NCI-H510A treated with DMSO at 0.1 percent for 48 hours (cell line): ENCODE measurements around the gene KLF16.
"Not testable (repeated sequence)": the region's sequence is repeated elsewhere in the genome, so short reads cannot be mapped to it uniquely, and the experiment has no call there.

Source experiments
- DNase-seq: peaks from one replicate; lab custom pipeline; 2025; lab: John Stamatoyannopoulos, UW

The KLF16 gene

DNA sequence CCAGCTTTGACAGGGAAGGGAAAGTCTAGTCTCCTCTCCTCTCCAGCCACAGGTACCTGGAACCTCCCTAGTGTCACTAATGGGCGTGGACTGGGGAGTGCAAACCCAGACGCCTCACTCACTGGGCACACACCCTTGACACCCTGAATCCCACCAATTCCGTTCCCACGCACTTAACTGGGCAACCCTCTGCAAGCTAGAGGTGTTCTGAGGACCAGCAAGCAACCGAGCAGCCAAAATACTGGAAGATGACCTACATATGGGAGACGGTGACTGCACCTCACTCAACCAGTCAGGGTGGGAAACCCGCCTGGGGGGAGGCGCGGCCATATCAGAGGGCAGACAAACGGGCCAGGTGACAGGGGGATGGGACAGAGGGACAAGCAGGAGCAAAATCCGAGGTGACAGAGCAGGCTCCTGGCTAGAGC is 20.9 kb upstream of the KLF16 start:
- DNase-seq = no peak

DNA sequence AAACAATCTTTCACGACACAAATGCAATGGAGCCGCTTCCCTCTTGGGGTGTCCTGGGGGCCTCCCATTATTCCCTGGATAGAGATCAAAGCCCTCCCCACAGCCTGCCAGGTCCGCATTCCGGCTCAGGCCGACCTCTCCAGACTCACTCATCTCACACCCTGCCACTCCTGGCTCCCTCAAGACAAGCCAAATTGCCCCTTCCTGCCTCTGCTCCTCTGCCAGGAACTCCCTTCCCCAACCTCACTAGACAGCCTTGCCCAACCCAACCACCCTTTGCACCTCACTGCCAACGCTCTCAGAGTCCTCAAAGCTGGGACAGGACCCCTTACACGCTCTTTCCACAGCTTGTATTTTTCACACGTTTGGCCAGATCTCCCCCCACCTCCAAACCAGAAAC is 20.4 kb upstream of the KLF16 start:
- no peak for DNase-seq

DNA sequence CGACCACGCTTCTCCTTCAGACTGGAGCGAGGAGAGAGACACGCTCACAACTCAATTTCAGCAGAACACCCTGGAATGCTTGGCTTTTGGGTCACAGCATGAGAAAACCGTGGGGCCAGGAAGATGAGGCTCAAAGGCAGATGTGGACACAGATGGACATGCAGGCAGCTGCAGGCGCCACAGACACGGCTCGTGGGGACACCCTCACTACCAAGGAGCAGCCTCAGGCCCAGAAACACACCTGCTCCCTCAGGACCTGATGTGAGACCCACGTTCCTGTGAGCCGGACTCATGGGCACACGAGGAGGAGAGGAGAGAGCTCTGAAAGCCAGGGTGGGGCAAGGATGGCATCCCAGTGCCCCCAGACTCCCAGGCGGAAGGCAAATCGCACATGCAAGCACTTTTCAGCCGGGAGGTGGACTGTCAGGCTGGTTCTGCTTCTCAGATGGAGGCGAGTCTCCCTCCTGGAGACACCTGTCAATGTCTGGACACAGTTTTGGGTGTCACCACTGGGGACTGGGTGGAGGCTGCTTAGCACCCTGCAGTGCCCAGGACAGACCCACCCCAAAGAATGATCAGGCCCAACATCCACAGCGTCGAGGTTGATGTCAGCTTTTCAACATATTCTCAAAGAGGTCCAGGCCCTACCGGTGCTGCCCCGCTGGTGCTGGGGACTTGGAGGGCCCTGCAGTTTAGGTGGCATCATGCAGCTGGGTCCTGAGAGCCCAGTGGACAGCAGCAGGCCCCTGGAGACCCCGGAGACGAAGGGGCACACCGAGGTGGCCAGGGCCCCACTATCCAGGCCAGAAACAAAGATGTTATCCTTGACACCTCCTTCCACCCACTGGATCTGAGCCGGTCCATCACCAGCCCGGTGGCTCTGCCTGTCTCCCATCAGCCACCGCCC is 19.7 kb upstream of the KLF16 start:
- DNase-seq = no peak

DNA sequence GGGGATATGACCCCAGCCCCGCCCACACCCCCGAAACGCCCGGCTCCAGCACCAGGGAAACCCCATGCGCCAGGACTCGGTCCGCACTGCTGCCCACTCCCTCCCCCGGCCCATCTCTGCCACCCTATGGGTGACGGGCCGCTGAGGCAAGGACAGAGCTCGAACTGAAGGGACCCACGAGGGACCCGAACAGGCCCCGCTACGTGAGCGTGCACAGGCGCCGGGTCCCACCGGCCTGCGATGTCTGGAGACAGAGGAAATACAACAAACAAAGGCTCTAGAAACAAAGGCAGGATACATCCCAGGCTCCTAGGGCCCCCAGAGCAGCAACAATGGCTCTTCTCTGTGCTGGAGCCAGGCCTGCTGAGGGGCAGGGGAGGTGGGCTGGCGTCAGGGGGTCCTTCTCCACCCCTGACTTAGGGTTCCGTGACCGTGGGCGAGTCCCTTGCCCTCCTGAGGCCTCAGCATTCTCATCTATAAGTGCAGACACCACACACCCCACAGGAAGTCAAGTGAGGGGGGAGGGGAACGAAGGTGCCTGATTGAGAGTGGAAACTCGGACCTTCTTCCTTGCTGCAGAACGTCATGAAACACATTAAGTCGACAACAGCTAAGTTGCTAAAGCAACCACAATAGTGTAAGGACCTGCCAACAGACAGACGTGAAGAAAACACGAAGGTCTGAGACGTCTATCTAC is 18.9 kb upstream of the KLF16 start:
- DNase-seq = no peak

DNA sequence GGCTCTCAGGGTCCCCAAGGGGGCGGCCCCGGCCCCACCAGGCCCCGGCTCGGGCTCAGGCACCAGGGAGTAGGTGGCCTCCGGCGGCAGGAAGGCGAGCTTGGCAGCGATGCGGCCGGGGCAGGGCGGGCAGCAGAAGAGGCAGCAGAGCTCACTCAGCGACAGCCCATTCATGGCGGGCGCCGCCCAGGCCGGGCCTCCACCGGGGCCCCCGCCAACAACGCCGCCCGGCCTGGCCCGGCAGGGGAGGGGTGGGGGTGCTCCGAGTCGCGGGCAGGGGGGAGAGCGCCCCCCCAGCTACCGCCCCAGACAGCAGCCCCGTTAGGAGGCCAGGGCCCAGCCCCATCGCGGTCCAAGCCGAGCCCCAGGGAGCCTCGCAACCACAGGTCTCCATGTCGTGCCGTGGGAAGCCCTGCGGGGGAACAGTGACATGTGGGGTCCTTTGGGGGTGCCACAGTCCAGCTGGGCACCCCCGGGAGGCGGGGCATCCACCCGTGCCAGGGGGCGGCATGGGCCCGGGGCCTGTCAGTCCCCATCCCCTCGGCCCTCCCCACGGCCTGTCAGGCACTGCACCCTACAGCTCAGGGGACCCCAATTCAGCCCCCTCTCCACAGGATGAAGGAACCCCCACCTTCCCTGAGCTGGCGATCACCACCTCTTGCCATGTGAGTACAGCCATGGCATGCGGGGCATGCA is 18.2 kb upstream of the KLF16 start:
- DNase-seq = not testable (repeated sequence)

DNA sequence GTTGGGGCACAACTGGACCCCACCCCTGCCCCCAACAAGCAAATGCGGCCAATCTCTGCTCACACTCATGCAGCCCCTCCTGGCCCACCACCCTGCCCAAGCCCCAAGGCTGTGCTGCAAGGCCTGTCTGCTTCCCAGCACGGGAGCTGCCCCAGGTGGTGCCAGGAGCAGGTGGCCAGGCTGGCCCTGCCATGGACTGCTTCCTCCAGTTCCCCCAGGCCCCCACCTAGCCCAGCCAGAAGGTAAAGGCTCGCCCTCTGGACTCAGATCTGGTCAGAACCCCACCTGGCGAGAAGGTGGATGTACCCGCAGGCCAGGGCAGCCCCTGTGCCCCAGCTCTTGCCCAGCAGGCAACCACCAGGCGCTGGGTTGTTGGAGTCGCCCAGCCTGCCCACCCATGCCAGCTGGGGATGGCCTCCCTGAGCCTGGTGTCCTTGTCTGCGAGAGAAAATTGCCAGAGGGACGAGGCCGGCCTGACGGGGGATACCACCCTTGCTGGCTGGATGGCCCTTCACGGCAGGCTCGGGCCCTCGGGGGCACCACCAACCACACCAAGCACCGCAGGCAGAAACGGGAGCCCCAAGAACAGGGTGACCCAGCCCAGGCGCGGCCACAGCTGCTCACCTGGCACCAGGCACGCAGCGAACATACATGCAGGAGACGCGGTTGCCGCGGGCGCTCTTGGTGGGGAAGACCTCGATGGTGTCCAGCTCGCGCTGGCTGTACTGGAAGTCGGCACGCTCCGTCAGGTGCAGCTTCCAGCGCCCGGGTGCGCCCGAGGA is 17.4 kb upstream of the KLF16 start:
- DNase-seq = no peak

DNA sequence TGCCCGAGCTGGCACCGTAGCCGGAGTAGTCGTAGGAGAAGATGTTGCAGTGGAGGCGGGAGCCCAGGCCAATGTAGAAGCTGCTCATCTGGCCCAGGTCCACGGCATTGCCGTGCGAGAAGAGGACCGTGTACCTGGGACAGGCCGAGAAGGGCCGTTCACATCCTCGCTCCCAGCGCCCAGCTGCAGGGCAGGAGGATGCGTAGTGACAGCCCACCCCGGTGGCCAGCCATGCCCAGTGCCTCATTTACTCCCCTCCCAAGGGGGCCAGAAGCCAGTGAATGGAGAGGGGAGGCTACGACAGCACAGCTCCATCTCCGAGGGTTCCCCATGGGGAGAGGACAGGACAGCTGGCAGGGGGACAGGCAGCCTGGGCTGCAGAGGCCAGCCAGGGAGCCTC is 16.6 kb upstream of the KLF16 start:
- not testable (repeated sequence) for DNase-seq

DNA sequence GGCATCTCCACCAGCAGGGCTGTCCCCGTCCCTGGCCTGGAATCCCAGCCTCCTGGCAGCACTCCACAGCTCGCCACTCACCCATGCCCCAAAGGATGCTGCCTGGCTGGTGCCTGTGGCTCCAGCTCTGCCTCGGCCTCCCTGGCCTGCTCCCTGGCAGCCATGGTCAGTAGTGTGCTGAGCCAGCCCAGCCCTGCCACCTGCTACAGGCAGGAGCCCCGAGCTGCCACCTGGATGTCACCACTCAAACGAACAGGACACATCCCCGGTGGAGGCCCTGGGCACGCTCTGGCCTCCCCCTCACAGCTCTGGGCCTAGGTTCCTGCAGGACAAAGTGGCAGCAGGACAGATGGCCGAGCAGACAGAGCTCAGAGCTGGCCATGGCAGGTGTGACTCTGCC is 15.2 kb upstream of the KLF16 start:
- DNase-seq = not testable (repeated sequence)

DNA sequence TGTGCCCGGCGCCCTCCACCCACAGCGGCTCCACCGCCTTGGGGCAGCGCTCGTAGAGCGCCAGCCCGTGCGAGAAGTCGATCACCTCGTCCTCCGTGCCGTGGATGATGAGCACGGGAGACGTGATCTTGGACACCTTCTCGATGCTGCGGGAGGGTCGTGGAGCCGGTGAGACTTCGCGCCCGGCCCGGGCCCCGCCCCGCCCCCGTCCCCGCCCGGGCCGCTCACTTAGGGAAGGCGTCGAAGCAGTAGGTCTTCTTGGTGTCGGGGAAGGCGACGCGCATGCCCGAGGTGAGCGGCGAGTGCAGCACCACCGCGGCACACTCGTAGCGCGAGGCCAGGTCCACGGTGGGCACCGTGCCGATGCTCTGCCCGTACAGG is 13.9 kb upstream of the KLF16 start:
- DNase-seq = not testable (repeated sequence)

DNA sequence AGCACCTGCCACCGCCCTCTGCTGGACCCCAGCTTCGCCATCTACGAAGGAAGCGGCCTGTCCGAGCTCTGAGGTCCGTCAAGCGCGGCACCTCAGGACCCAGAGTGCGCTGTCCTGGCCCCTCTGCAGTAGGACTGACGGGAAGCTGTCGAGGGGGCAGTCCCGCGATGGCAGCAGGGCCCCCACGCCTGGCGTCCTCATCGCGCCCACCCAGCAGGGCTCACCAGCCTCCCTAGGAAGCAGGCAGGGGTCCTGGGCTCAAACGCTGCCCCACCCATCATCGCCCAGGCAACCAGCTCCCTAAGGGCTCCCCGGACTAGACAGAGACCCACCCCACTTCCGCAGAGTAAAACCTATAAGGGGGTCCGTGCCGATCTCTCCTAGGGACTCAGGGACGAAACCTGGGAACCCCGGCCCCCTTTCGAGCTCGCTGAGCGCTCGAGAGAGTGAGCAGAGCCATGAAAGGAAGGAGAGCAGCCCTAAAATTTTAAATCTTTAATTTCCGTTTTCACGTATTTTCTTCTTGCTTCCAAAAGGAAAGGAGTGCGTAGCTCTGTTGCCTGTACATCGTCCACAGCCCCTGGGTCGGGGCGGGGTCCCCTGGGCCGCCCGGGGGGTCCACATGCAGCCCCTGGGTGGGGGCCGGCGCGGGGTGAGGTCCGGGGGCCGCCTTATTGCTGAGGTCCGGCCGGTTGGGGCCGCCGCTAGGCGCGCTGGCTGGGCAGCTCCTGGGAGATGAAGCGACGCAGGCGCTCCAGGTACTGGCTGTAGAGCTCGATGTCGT is 13.3 kb upstream of the KLF16 start:
- DNase-seq = not testable (repeated sequence)

DNA sequence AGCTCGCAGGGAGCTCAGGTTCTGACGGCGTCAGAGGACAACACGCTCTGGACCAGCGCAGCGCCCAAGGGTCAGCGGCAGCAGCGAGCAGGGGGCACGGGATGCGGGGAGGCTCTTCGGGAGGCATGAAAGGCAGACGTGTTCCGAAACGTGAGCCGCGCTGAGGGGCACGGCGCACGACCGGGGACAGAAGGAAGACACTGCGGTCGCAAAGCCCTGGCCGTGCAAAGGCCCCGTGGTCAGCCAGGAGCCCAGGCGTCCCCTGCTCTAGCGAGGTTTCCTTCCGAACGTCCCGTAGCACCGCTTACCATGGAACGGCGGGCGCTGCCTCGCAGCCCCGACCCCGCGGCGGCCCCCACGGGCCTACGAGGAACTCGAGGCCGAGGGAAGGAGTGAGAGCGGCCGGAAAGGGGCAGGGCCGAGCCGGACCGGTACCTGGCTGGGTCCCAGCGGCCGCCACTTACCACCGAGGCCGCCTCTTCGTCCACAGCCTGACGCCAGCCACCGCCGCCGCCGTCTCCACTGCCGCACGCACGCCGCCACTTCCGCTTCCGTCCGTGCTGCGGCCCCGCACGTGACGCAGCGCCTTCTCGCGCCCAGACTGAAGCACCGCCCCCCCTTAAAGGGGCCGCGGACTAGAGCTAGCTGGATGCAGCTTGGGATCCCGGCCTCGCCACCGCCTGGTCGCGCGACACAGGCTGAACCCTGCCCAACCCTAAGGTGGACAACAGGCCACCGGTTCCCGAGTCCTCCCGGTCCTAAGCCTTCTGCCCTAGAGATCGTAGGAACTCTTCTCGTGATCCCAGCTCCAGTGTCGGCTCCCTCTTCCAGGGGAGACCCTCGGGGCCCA is 12.5 kb upstream of the KLF16 start:
- peak; percentile 58 for DNase-seq

DNA sequence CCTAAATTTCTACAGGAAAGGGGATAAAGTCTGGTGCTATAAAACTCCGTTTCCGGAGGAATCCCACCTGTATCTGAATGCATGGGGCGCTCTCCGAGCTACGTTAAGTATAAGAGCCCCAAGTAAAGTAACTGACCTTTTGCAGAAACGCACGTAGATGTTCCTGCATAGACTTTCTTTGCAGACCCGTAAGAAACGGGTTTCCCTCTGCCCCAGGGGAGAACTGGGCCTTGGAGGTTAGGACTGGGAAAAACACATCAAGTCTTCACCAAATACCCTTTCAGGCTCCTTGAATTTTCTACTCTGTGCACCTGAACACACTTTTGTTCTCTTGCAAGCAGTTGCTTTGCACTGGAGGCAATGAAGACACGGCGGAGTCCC is 11.9 kb upstream of the KLF16 start:
- DNase-seq = not testable (repeated sequence)

DNA sequence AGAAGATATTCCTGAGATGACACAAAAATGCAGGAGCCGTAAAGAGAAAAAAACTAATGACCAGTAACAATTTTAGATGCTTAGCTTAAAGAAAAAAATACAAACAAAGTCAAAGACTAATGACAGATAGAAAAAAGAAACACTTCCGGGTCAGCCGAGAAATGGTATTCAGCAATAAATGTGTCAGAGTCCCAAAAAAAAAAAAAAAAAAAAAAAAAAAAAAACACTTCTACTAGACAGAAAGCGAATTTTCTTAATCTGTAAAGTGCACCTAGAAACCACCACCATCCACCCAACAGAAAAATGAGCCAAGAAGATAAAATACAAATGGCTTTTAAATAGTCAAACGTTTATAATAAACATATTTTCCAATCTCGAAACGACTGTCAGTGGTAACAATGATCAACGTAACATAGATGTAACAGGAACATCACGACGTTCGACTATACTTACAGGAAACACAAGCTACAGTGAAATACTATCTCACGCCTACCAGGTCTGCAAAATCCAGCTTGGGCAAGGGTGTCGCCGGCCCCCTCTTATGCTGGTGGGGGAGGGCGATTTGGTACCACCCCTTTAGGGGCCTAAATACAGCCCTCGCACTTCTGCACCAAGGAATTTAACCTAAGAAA is 11.3 kb upstream of the KLF16 start:
- no peak for DNase-seq

DNA sequence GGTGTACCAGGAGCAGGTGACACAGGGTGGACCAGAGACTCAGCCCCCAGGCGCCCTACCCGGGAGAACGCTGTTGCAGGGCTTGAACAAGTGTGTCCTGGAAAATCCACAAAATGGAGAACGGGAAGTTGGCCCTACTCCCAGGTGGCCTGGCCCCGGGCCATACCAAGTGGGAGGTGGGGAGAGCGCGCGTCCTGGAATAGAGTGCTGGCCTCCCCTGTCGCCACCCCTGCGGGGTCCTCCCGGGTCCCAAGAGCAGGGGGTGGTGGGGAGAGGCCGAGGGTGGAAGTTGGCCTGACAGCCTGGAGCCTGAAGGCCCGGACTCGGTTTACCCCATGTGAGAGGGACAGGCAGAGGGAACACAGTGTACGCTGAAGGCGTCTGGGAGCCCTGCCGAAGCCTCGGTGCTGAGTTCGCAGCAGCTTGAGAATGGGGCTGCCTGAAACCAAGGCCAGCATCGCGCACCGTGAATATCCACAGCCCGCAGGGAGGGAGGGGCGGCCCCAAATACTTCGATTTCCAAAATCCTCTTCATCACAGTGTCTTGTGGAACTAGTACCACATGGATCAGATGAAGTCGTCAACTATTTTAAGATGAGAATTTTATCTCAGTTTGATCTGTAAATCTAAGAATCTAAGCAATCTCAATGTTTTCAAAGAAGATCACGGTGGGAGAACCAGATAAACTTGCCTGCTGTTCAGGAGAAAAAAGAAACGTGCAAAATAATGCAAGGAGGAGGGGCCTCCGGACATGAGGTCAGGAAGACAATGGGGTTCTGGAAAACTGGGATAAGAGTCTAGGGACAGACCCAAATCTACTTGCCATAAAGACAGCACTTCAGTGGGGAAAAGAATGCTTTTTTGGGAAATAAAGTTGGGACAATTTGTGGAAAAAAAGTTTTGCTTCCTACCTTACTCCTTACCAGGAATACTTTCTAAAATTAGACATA is 10.4 kb upstream of the KLF16 start:
- no peak for DNase-seq

DNA sequence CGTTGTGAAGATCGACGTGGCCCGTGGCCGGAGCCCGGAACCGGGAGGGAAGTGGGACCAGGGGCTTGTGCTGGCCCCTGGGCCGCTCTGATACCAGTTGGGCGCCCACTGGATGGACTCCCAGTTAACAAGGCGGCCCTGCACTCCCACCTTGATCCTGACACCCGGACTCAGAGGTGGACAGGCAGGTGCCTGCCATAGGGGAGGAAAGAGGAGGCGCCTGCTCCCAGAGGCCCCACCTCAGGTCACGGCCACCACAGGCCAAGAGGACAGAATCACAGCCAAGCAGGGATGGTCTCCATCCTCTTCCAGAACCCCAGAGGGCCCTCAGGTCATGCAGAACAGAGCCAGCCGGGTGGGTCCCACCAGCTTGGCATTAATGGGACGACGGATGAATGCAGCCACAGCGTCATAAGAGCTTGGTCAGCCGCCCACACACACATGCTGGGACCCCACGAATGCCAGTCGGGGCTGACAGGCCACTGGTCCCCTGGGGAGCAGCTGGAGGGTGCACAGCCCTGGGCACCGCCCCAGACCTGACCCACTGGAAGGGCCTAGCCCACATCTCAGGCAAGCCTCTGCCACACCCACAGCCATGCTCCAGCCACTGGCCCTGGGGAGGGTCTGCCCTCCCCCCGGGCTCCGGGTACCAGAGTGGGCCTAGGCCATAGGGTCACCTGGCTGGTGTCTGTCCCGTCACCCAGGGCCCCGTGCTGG is 9.6 kb upstream of the KLF16 start:
- DNase-seq = no peak

DNA sequence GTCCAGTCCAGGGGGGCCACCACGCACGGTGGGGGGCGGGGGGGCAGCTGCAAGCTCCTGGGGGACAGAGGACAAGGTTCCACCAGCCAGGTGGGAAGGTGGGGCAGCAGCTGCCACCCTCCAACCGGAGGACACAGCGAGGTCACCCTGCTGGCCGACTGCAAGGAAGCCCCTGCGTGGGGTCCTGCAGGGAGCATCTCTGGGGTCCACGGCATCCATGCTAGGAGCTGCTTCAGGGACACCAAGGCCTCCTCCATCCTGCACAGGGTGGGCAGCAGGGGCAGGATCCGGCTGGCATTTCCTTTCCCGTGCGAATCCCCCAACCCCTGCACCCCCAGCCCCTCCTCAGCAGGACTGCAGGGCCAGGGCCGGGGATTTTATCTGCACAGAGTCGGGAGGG is 8.3 kb upstream of the KLF16 start:
- DNase-seq = no peak

DNA sequence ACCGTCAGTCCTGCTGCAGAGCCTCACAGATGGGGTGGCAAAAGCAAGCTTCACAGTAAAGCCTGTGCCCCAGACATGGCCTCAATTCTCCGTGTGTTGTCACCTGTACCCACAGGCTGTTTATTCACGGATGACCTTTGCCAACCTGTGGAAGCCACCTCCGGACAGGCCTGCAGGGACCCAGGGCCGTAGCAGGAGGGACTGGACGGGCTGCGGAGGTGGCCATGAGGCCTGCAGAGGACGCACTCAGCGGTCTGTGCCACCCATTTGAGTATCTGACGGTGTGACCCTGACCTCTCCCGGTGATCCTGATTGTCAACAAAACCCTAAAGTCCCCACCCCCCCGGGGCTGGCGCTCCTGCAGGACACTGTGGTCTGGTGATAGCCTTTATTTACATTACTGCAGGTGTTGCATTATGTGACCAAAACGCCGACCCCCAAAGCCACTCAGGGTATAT is 7.8 kb upstream of the KLF16 start:
- no peak for DNase-seq

DNA sequence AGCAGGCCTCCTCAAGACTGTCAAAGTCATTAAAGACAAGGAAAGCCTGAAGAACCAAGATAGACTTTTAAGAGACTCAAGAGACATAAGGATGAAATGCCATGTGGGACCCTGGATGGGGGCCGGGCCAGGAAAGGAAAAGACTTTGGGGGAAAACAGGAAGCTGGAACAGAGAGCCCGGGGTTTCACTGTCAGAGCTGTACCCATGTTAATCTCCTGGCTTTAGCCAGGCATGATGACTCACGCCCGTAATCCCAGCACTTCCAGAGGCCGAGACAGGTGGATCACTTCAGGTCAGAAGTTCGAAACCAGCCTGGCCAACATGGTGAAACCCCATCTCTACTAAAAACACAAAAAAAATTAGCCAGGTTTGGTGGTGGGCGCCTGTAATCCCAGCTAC is 5.6 kb upstream of the KLF16 start:
- DNase-seq = no peak
